Liver (tissue), 3 donors: ENCODE measurements around the gene IQSEC1.

Experiments
- ATF3 ChIP-seq: IDR thresholded peaks from 2 replicates; pipeline ENCODE4 v1.6.1; 2016; ENCODE audit warnings: antibody characterized with exemption
- CTCF ChIP-seq: fragments of 150-350 bp; IDR thresholded peaks from 2 replicates; pipeline ENCODE4 v1.5.1; 2017; ENCODE audit warnings: improper control_type of control experiment, low read depth, low read length; ENCODE audit not compliant: missing input control
- NR2F2 ChIP-seq: IDR thresholded peaks from 2 replicates; pipeline ENCODE4 v1.6.1; 2016; ENCODE audit warnings: antibody characterized with exemption
- RAD21 ChIP-seq, 2 donors: IDR thresholded peaks; 2 replicates each; pipeline ENCODE4 v1.6.1; 2016; ENCODE audit warnings: antibody characterized with exemption in 2 of 2, mild to moderate bottlenecking in 2 of 2
- YY1 ChIP-seq: IDR thresholded peaks from 2 replicates; pipeline ENCODE4 v1.6.1; 2016; ENCODE audit warnings: antibody characterized with exemption, mild to moderate bottlenecking
- TF ChIP-seq, protein P1 (sequence below): IDR thresholded peaks from 2 replicates; pipeline ENCODE4 v1.6.1; 2016; ENCODE audit warnings: antibody characterized with exemption
- TF ChIP-seq, protein P2 (sequence below): IDR thresholded peaks from 2 replicates; pipeline ENCODE4 v1.6.1; 2016; ENCODE audit warnings: antibody characterized with exemption, mild to moderate bottlenecking
- donor health status: healthy.
- donor health status: healthy.

DNA sequence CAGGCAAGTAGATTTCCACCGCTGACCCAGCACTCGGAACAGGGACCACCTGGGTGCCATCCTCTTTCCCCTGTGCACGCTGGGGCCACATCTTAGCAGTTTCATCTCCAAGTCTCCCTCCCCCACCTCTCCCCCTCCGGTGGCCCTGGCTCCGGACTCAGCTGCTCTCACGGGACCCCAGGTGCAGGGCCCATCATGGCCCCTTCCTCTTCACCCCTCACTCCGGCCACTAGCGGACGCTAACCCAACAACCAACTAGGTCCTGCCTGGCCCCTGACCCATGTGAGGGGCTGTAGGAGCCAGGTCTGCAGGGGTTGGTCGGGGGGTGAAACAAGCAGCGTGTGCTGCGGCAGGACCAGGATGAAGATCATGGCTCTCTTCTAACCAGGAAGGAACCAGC lies 31.3 kb upstream of the IQSEC1 start:
- no peak for TF ChIP-seq NR2F2
- TF ChIP-seq, protein P1, sequence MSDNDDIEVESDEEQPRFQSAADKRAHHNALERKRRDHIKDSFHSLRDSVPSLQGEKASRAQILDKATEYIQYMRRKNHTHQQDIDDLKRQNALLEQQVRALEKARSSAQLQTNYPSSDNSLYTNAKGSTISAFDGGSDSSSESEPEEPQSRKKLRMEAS: no peak
- no peak for TF ChIP-seq ATF3
- no peak for TF ChIP-seq CTCF
- TF ChIP-seq YY1: no peak
- TF ChIP-seq, protein P2, sequence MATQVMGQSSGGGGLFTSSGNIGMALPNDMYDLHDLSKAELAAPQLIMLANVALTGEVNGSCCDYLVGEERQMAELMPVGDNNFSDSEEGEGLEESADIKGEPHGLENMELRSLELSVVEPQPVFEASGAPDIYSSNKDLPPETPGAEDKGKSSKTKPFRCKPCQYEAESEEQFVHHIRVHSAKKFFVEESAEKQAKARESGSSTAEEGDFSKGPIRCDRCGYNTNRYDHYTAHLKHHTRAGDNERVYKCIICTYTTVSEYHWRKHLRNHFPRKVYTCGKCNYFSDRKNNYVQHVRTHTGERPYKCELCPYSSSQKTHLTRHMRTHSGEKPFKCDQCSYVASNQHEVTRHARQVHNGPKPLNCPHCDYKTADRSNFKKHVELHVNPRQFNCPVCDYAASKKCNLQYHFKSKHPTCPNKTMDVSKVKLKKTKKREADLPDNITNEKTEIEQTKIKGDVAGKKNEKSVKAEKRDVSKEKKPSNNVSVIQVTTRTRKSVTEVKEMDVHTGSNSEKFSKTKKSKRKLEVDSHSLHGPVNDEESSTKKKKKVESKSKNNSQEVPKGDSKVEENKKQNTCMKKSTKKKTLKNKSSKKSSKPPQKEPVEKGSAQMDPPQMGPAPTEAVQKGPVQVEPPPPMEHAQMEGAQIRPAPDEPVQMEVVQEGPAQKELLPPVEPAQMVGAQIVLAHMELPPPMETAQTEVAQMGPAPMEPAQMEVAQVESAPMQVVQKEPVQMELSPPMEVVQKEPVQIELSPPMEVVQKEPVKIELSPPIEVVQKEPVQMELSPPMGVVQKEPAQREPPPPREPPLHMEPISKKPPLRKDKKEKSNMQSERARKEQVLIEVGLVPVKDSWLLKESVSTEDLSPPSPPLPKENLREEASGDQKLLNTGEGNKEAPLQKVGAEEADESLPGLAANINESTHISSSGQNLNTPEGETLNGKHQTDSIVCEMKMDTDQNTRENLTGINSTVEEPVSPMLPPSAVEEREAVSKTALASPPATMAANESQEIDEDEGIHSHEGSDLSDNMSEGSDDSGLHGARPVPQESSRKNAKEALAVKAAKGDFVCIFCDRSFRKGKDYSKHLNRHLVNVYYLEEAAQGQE: no peak
- TF ChIP-seq RAD21 (IDR thresholded peaks at IDR 0.05): no peak
